Keratinocyte (primary cell): ENCODE data around the gene BCL2L11. TPM values are rescaled to one million over a fixed set of nuclear protein-coding genes. Genes with fewer than 3 reads are reported as not detected.

Experiments
- DNase-seq: peaks from one replicate; pipeline ENCODE4 v3.0.0-alpha.2; 2011; ENCODE audit warnings: low read depth, missing footprints, low spot score
- FAIRE-seq: peaks from 2 replicates; lab custom pipeline; 2011; peaks lifted over from hg19 to GRCh38; lab: Jason Lieb, UNC
- H2AFZ ChIP-seq: 2 replicates; pipeline ENCODE4 v1.6.0; 2012; ENCODE audit warnings: low read length, control low read depth, inconsistent platforms; ENCODE audit not compliant: control insufficient read depth
- H3K27ac ChIP-seq: 2 replicates; pipeline ENCODE4 v1.5.1; 2011; ENCODE audit warnings: low read length; ENCODE audit not compliant: control insufficient read depth, insufficient read depth
- H3K27me3 ChIP-seq: 3 replicates; pipeline ENCODE4 v1.6.0; 2011; ENCODE audit warnings: low read length; ENCODE audit not compliant: control insufficient read depth, insufficient read depth; ENCODE audit errors: extremely low read depth
- H3K36me3 ChIP-seq, 2 experiments: 2 replicates in 1 of 2; 3 replicates in 1 of 2; pipeline ENCODE4 v1.5.1; 2011; ENCODE audit warnings: low read length in 2 of 2, mild to moderate bottlenecking in 1 of 2; ENCODE audit not compliant: control insufficient read depth in 2 of 2, insufficient read depth in 2 of 2; ENCODE audit errors: extremely low read depth in 1 of 2
- H3K4me1 ChIP-seq: 3 replicates; pipeline ENCODE4 v1.5.1; 2011; ENCODE audit warnings: low read length; ENCODE audit not compliant: control insufficient read depth, insufficient read depth; ENCODE audit errors: extremely low read depth
- H3K4me2 ChIP-seq: 3 replicates; pipeline ENCODE4 v1.6.0; 2011; ENCODE audit warnings: low read depth, low read length; ENCODE audit not compliant: control insufficient read depth, insufficient read depth; ENCODE audit errors: extremely low read depth
- H3K4me3 ChIP-seq, 3 experiments: fragments of 200-600 bp in 1 of 3; sonication (generic) in 1 of 3; 2 replicates in 2 of 3; 3 replicates in 1 of 3; pipeline ENCODE4 v1.5.1; 2011 to 2016; ENCODE audit warnings: low read length in 3 of 3, mild to moderate bottlenecking in 3 of 3, control low read depth in 2 of 3, inconsistent platforms in 1 of 3, low read depth in 1 of 3, mixed read lengths in 1 of 3, mixed run types in 1 of 3, moderate library complexity in 1 of 3; ENCODE audit not compliant: control insufficient read depth in 2 of 3, insufficient read depth in 2 of 3; ENCODE audit errors: extremely low read depth in 1 of 3
- H3K79me2 ChIP-seq: 2 replicates; pipeline ENCODE4 v1.6.0; 2012; ENCODE audit warnings: low read length; ENCODE audit not compliant: control insufficient read depth, insufficient read depth
- H3K9ac ChIP-seq: 3 replicates; pipeline ENCODE4 v1.6.0; 2011; ENCODE audit warnings: low read length; ENCODE audit not compliant: control insufficient read depth, insufficient read depth; ENCODE audit errors: extremely low read depth
- H3K9me1 ChIP-seq: 3 replicates; pipeline ENCODE4 v1.6.0; 2011; ENCODE audit warnings: low read length; ENCODE audit not compliant: control insufficient read depth, insufficient read depth; ENCODE audit errors: extremely low read depth
- H3K9me3 ChIP-seq: 2 replicates; pipeline ENCODE4 v1.5.1; 2012; ENCODE audit warnings: low read depth, low read length; ENCODE audit not compliant: control insufficient read depth
- H4K20me1 ChIP-seq: 3 replicates; pipeline ENCODE4 v1.6.0; 2011; ENCODE audit warnings: low read length; ENCODE audit not compliant: control insufficient read depth, insufficient read depth; ENCODE audit errors: extremely low read depth
- CTCF ChIP-seq, 3 experiments: IDR thresholded peaks in 1 of 3; conservative IDR thresholded peaks in 1 of 3; optimal IDR thresholded peaks in 1 of 3; 2 replicates in 2 of 3; 3 replicates in 1 of 3; pipeline versions ENCODE3 to v1.5.1; 2011; ENCODE audit warnings: low read length in 3 of 3, mild to moderate bottlenecking in 3 of 3, moderate library complexity in 2 of 3, control low read depth in 1 of 3, inconsistent platforms in 1 of 3; ENCODE audit not compliant: insufficient read depth in 2 of 3; ENCODE audit errors: extremely low read depth in 1 of 3
- EZH2 ChIP-seq: IDR thresholded peaks from one replicate; pipeline ENCODE4 v1.6.1; 2012; ENCODE audit warnings: inconsistent platforms, mild to moderate bottlenecking, low read length, moderate library complexity
- dilution Hi-C: fragments of 300-500 bp; cut with MboI; formaldehyde crosslinking; loops from one replicate; pipeline ENCODE4 v1.7.0; 2020; ENCODE audit warnings: low sequenced_read_pairs; ENCODE audit not compliant: extremely low pct_ligation_motif_present
- polyA plus RNA-seq, 5 experiments: library from polyadenylated mRNA; depleted of rRNA in 3 of 5; stranded (reverse) in 3 of 5; stranded (forward) in 1 of 5; unstranded in 1 of 5; fragments of >200 nt; gene quantifications; 1 replicate in 1 of 5; 2 replicates in 3 of 5; 3 replicates in 1 of 5; pipeline versions ENCODE4 v1.2.1 to v1.2.3, GENCODE V29; 2011 to 2012; ENCODE audit warnings: missing spikeins in 2 of 5, low read depth in 1 of 5, low replicate concordance in 1 of 5

BCL2L11 gene
- polyA plus RNA-seq, 1 donor (not counting 4 experiments of a cell fraction or from before 2014, with no cell fraction given): 1.9 TPM

GRCh38 chr2:111102216-111102615 is 18.5 kb upstream of the BCL2L11 start:
- Histone ChIP-seq H3K9me3 (no peaks in the 10 kb centered on the region), H3K36me3 (no peaks in the 10 kb centered on the region), H3K79me2 (no peaks in the 10 kb centered on the region), H3K4me1 (no peaks in the 10 kb centered on the region), H2AFZ (no peak overlapping the region), H3K9ac (no peak overlapping the region), H3K4me3 (no peak overlapping the region), H3K9me1 (no peaks in the 10 kb centered on the region), H4K20me1 (no peaks in the 10 kb centered on the region), H3K27me3 (no peaks in the 10 kb centered on the region), H3K27ac (no peak overlapping the region), H3K4me2 (no peak overlapping the region)
- dilution Hi-C loops: no loop called here
- no peak for TF ChIP-seq CTCF (optimal IDR thresholded peaks at IDR 0.05 in 1 of 3, IDR thresholded peaks at IDR 0.05 in 1 of 3, conservative IDR thresholded peaks at IDR 0.05 in 1 of 3; ENCODE audit: extremely low read depth in 1 of 3, insufficient read depth in 2 of 3, low read length in 3 of 3)
- no peak for TF ChIP-seq EZH2
- FAIRE-seq: no peak
- no peak for DNase-seq

- Histone ChIP-seq H3K4me1 (no peaks in the 10 kb centered on the region), H3K27me3 (no peaks in the 10 kb centered on the region), H2AFZ (no peak overlapping the region), H4K20me1 (no peaks in the 10 kb centered on the region), H3K9me3 (no peaks in the 10 kb centered on the region), H3K27ac (no peak overlapping the region), H3K4me2 (no peak overlapping the region), H3K9ac (no peak overlapping the region), H3K36me3 (no peaks in the 10 kb centered on the region), H3K4me3 (no peak overlapping the region), H3K9me1 (no peaks in the 10 kb centered on the region), H3K79me2 (no peaks in the 10 kb centered on the region)
- no peak for TF ChIP-seq EZH2
- TF ChIP-seq CTCF (optimal IDR thresholded peaks at IDR 0.05 in 1 of 3, IDR thresholded peaks at IDR 0.05 in 1 of 3, conservative IDR thresholded peaks at IDR 0.05 in 1 of 3; ENCODE audit: extremely low read depth in 1 of 3, insufficient read depth in 2 of 3, low read length in 3 of 3): no peak
- dilution Hi-C loops: no loop called here
- no peak for DNase-seq
- no peak for FAIRE-seq
Observed at GRCh38 chr2:111105926-111106325, 14.8 kb upstream of the BCL2L11 start.
